Measurements from ENCODE around the gene ENTREP3.
"Not testable (repeated sequence)": the region's sequence is repeated elsewhere in the genome, so short reads cannot be mapped to it uniquely, and the experiment has no call there.

Gene ENTREP3

DNA sequence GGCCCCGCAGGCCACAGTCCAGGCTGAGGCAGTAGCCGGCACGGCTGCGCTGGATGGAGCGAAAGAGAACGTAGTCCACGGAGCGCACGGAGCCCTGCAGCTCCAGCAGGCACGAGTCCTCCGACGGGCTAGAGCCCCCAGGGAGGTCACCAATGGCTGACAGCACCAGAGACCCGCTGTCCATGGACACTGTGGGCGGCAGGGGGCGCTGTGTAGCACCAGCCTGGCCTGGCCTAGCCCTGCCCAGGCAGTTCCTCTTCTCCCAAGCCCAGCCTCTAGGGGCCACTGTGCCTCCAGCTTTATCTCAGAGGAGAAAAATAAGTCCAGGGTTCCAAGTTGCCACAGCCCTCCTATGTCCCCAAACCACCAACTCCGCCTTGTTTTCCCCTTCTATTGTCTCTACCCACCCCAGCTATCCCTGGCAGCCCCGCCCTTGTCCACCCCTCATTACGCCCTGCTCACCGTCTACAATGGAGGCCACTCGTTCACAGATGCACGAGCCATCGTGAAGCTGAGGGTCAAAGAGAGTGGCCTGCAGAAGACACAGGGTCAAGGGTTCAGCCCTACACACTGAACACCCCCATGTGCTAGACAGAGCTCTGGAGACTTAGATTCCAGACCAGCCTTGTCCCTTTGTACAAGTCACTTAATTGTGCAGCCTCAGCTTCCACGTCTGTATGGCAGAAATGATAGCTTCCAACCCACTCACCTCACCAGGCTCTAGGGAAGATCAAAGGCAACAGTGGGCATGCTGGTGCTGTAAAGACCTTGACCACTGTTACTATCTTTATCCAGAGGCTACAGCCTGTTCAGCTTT lies 4.4 kb downstream of the ENTREP3 start:
- DNase-seq: peak; percentile 98

DNA sequence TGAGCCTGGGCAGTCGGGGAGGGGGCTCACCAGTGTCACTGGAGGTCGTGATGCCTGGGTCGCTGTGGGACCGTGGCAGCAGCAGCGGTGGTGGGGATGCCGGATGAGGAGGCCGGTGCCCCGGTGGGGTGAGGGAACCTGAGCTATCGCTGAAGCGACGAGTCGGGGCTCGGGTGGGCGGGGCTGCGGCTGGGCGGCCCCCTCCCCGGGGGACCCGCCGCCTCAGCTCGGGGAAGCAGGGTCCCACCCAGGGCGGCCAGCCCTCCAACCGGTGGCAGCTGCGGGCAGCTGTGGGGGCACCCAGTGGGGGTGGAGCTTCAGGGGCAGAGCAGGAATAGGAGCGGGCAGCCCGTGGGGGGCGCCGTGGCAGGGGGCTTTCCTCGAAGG lies 5.0 kb downstream of the ENTREP3 start:
- no peak for DNase-seq

DNA sequence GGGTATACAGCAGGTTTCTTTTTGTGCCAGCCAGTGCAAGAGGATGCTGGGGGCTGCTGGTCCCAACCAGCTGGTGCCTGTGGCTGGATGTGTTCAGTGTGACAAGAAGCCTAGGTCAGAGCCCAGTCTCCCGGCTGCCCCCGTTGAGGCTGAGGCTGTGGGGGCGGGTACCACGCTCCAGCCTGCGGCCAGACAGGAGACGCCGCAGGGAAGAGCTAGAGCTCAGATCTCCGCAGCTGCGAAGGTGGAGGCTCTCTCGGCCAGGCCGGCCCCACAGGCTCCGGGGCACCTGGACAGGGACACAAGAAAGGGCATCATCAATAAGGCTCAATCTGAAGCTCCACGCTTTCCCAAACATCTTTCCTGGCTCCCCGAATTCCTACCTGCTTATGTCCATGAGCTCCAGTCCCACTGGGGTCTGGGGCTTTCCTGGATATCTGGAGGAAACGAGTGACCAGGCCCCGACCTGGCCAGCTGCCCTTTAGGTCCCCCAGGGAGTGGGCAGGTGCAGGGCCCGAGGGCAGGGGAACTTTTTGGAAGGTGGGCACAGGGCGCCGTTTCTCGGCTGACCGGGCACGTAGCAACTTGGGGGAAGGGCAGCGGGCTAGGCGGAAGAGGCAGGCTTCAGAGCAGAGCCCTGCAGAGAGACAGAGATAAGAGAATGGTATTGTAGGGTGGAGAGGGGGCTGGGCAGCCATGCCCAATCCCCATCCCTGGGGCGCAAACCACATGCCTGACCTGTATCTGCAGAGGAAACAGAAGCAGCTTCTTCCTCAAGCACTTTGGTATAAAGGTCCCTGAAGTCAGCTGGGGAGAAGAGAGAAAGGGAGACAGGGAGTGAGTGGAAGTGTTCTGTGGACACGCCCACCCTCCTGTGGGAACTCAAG lies 7.4 kb downstream of the ENTREP3 start:
- no peak for DNase-seq

- DNase-seq: not testable (repeated sequence)
Observed at GRCh38 chr1:155246796-155247195, 8.5 kb downstream of the ENTREP3 start.

DNA sequence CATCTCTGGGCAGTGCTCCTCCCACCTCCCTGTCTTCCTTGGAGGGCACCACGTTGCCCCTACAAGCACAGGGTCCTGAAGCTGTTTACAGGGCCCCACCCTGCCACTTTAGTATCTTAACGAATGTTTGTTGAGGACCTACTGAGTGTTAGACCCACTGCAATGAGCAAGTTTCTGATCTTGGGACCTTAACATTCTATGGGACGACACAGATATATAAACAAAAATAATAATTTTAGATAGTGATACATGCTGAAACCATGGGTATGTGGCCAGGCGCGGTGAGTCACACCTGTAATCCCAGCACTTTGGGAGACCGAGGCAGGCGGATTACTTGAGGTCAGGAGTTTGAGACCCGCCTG lies 10.1 kb downstream of the ENTREP3 start:
- DNase-seq: no peak

DNA sequence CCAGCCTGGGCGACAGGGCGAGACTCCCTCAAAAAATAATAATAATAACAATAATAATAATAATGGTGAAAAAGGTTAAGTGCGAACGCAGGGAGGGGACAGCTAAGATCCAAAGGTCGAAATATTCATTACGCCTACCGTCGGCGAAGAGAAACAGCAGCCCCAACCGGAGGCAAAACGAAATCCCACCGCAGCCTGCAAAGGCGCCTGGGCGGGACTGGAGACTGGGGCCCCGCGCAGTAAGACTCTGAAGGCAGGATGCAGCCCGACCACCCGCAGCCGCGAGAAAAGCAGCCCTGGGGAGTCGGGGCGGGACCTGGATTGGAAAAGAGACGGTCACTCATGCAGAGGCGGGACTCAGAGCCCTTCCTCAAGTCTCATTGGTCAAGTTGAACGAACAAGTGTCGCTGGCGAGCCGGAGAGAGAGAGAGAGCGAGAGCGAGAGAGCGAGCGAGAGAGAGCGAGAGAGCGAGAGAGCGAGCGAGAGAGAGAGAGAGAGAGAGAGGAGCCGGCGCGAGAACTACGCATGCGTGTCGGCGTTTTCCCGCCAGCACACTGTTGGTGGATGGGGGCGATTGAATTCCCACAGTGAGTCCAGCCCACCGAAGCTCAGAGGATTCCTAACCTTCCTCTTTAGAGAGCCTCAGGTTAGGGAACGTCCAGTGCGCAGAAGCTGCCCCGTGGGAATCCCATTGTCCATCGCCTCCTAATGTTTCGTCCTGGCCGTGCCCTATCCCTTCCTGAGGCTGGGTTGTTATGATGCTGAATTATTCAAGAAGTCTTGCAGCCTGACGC lies 10.7 kb downstream of the ENTREP3 start:
- peak; percentile 95 for DNase-seq

- DNase-seq: no peak
Observed at GRCh38 chr1:155242805-155243358, 12.4 kb downstream of the ENTREP3 start.

DNA sequence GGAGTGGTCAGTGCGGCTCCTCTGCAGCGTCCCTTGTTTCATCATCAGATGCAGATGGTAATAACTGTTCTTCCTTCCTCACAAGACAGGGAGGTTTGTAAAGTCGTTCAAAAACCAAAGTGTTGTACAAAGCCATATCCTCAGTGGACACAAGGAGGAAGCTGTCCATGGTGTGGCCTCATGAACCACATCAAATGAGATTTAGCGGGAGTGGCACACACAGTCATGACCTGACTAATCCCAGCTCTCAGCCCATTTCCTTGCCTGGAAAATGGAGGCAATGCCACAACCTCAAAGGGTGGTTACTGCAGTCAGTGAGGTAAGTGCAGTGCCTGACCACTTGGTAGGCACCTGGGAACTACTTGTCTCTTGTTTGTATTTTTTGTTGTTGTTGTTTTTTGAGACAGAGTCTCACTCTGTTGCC lies 13.4 kb downstream of the ENTREP3 start:
- no peak for DNase-seq

DNA sequence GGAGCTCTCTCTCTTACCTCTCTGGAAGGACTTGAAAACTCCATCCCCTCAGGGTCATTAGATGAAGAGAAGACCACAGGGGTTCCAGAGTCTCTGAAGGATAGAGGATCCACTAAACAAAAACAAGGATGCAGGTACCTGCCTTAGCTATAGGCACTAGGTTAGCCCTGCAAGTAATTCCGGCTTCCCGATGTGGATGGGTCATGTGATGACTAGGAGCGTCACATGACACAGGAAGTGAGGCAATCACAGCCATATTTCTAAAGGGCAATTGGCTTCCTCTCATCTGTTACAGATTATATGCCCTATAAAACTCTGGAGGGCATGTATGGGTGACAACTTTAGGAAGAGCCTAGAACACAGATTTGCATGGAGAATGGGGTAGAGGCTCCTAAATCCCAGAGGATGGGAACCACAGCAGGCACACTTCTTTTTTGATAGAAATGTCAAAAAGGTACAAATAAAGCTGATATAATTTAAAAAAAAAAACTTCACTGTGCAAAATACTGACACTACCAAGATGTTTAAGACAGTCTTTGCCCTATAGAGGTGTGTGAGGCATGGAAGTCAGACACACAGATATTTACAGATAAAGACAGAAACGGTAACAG lies 14.1 kb downstream of the ENTREP3 start:
- peak; percentile 75 for DNase-seq

DNA sequence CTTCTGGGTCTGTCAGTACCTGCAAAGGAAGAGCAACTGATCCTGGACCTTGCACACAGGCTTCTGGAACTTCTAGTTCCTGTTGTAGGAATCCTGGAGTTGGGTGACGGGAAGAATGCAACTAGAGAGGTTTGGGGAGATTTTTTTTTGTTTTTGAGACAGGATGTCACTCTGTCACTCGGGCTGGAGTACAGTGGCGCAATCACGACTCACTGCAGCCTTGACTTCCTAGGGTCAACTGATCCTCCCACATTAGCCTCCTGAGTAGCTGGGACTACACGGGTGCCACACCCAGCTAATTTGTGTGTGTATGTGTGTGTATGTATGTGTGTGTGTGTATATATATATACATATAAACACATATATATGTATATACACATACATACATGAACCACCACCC lies 18.8 kb downstream of the ENTREP3 start:
- DNase-seq: no peak

- not testable (repeated sequence) for DNase-seq
Observed at GRCh38 chr1:155235375-155235774, 19.9 kb downstream of the ENTREP3 start.

- DNase-seq: not testable (repeated sequence)
Observed at GRCh38 chr1:155233502-155233901, 21.8 kb downstream of the ENTREP3 start.

DNA sequence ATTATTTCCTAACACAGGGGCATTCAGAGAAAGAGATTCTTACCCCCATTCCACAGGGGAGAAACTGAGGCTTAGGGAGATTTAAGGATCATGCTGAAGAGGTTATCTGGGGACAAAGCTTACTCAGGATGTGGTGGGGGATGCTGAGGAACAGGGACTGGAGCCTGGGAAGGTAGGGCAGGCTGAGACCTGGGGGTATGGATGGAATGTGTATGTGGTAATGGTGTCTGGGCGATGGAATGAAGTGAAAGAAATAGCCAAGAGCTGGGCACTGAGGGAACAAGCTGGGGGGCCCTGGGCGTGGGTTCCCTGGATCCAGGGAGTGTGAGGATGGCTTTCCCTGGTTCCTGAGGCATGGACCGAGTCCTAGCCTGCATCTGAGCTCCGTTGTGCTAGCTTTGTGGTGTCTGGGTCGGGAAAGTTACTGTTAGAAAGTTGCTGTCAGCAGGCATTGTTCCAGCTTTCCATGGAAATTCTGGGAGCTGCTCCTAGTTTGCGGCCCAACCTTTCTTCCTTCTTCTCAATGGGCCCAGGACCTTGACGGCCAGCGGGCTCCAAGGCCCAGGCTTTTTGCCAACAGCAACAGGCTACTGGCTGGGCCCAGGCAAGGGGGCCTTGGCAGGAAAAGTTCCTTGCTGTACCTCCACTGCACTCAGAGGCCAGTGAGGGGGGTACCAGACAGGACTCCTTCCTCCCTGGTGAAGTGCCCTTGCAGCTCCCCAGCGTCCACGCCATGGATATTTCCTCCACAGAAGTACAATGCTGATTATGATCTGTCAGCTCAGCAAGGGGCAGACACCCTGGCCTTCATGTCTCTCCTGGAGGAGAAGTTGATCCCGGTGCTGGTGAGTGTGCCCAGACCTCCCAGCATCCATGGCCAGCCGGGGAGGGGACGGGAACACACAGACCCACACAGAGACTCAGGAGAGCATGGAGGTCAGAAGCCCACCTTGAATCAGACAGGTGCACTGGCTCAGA lies 23.0 kb downstream of the ENTREP3 start:
- not testable (repeated sequence) for DNase-seq

DNA sequence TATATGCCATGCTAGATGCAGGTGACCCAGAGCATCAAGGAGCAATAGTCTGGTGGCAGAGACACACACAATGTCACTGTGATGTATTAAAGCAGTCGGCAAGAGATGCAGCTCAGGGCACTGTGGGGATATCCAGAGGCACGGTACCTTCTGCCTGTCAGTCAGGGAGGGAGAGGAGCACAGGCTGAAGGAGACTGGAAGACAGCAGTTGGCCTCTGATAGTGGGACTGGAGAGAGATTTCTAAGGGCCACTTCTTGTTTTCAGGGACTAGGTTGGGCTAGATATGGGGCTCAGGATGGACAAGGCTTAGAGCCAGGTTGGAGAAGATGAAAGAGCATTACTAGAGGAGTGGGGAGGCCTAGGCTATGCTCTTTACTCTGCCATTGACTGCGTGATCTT lies 24.0 kb downstream of the ENTREP3 start:
- DNase-seq: not testable (repeated sequence)

DNA sequence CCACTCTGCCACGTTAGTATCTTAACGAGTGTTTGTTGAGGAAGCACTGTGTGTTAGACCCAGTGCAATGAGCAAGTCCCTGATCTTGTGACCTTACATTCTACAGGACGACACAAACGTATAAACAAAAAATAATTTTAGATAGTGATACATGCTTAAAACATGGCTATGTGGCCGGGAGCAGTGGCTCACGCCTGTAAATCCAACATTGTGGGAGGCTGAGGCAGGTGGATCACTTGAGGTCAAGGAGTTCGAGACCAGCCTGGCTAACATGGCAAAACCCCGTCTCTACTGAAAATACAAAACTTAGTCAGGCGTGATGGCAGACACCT lies 27.2 kb downstream of the ENTREP3 start:
- DNase-seq: no peak

DNA sequence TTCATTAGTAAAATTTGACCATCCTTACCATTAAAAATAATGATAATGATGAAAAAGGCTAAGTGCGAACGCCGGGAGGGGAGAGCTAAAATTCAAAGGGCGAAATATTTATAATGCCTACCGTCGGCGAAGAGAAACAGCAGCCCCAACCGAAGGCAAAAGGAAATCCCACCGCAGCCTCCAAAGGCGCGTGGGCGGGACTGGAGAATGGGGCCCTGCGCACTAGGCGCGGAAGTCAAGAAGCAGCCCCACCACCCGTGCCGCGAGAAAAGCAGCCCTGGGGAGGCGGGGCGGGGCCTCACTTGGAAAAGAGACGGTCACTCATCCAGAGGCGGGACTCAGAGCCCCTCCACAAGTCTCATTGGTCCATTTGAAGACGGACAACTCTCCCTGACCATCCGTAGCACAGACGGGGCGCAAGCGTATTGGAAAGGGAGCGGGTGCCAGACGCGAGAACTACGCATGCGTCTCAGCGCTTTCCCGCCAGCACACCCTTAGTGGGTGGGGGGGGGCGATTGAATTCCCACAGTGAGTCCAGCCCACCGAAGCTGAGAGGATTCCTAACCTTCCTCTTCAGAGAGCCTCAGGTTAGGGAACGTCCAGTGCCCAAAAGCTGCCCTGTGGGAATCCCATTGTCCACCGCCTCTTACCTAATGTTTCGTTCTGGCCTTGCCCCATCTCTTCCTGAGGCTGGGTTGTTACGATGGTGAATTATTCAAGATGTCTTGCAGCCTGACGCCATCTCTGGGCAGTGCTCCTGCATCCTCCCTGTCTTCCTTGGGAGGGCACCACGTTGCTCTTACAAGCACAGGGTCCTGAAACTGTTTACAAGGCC lies 27.8 kb downstream of the ENTREP3 start:
- DNase-seq: peak; percentile 98

- peak; percentile 45 for DNase-seq
Observed at GRCh38 chr1:155226910-155227260, 28.4 kb downstream of the ENTREP3 start.

GRCh38 chr1:155226188-155226909 lies 28.9 kb downstream of the ENTREP3 start:
- DNase-seq: peak; percentile 90

- DNase-seq: not testable (repeated sequence)
Observed at GRCh38 chr1:155225404-155225759, 29.9 kb downstream of the ENTREP3 start.

- DNase-seq: no peak
Observed at GRCh38 chr1:155223047-155223446, 32.2 kb downstream of the ENTREP3 start.

Data from CD4-positive, alpha-beta T cell treated with Interleukin-17A for 4 hours (primary cell).